ENCODE results near the gene TADA1. TPM values are rescaled to one million over a fixed set of nuclear protein-coding genes. Genes with fewer than 3 reads are reported as not detected.
A peak's percentile ranks its signal among the peaks of the same experiment; 100 is the strongest.

Gene TADA1
- total and polyA plus RNA-seq, 2 experiments from 2014 or later = 21.8 to 22.0 TPM

- no peak overlapping the region for H3K4me3 Mint-ChIP-seq
- Histone ChIP-seq H3K36me3 (ENCODE audit: insufficient read depth) (peaks cover 17% of the 10 kb centered on the region; the same call in 1 of the 2 replicates), H4K20me1 (replicated peaks; ENCODE audit: insufficient read depth) (peaks cover 17% of the 10 kb centered on the region), H3K9me2 (ENCODE audit: insufficient read depth) (no peaks in the 10 kb centered on the region), H3K4me2 (no peak overlapping the region), H3K27ac (ENCODE audit: low read depth) (no peak overlapping the region), H2AFZ (no peak overlapping the region), H3K4me1 (ENCODE audit: insufficient read depth) (no peaks in the 10 kb centered on the region), H3K79me2 (replicated peaks; ENCODE audit: insufficient read depth) (peaks cover 46% of the 10 kb centered on the region), H3K27me3 (ENCODE audit: insufficient read depth) (no peaks in the 10 kb centered on the region), H3F3A (replicated peaks; ENCODE audit: low read depth) (no peaks in the 10 kb centered on the region), H3K4me3 (no peak overlapping the region)
- H3K9me3 Mint-ChIP-seq = no peaks in the 10 kb centered on the region
- DNase-seq (ENCODE audit: low spot score) (no peak), ATAC-seq (no peak)
- H3K36me3 Mint-ChIP-seq (ENCODE audit: low read depth) = peaks cover 72% of the 10 kb centered on the region
- H3K27ac Mint-ChIP-seq = no peak overlapping the region
- peaks cover 19% of the 10 kb centered on the region; the same call in 2 of the 3 replicates for H3K4me1 Mint-ChIP-seq
- TF ChIP-seq STAT1 (IDR thresholded peaks at IDR 0.05; ENCODE audit: unreplicated experiment) = no peak
- TF ChIP-seq ZNF114 (CRISPR knock-in tag; IDR thresholded peaks at IDR 0.05) = no peak
- TF ChIP-seq CREB1 (CRISPR knock-in tag; IDR thresholded peaks at IDR 0.05; ENCODE audit: low read depth) = no peak
- no peak for TF ChIP-seq EZH2phosphoT487 (IDR thresholded peaks at IDR 0.05; ENCODE audit: unreplicated experiment)
- H3K27me3 Mint-ChIP-seq (ENCODE audit: insufficient read depth, low read depth, poor library complexity) = no peaks in the 10 kb centered on the region
These were observed 10.1 kb downstream of the TADA1 start for GRCh38 chr1:166865926-166866325.

- no peak overlapping the region for H3K4me3 Mint-ChIP-seq
- H3K9me3 Mint-ChIP-seq = no peaks in the 10 kb centered on the region
- H3K79me2 ChIP-seq (replicated peaks; ENCODE audit: insufficient read depth) = peaks cover 11% of the 10 kb centered on the region; the same call in 1 of the 2 replicates
- DNase-seq (ENCODE audit: low spot score) = peak; percentile 40
- H3K4me1 Mint-ChIP-seq = peaks cover 32% of the 10 kb centered on the region
- H3K4me3 ChIP-seq = no peak overlapping the region
- peak overlapping the region; percentile 57; the same call in 1 of the 2 replicates for H3K27ac Mint-ChIP-seq
- peaks cover 8% of the 10 kb centered on the region for H3K4me1 ChIP-seq (ENCODE audit: insufficient read depth)
- H4K20me1 ChIP-seq (replicated peaks; ENCODE audit: insufficient read depth) = peaks cover 18% of the 10 kb centered on the region
- TF ChIP-seq ZNF462 (CRISPR knock-in tag; IDR thresholded peaks at IDR 0.05) (peak; percentile 92), JUNB (IDR thresholded peaks at IDR 0.05; ENCODE audit: unreplicated experiment) (no peak), ETS1 (IDR thresholded peaks at IDR 0.05) (no peak)
- H3K36me3 ChIP-seq (ENCODE audit: insufficient read depth) = peaks cover 27% of the 10 kb centered on the region
- no peak overlapping the region for H3K4me2 ChIP-seq
- no peak overlapping the region for H3K27ac ChIP-seq (ENCODE audit: low read depth)
- no peak overlapping the region for H2AFZ ChIP-seq
- no peaks in the 10 kb centered on the region for H3K9me2 ChIP-seq (ENCODE audit: insufficient read depth)
- H3K27me3 ChIP-seq (ENCODE audit: insufficient read depth) = no peaks in the 10 kb centered on the region
- peaks cover 66% of the 10 kb centered on the region for H3K36me3 Mint-ChIP-seq (ENCODE audit: low read depth)
- peaks cover 5% of the 10 kb centered on the region for H3K27me3 Mint-ChIP-seq (ENCODE audit: insufficient read depth, low read depth, poor library complexity)
- peak; percentile 76 for ATAC-seq
- H3F3A ChIP-seq (replicated peaks; ENCODE audit: low read depth) = no peaks in the 10 kb centered on the region
These were observed 16.5 kb downstream of the TADA1 start for GRCh38 chr1:166859597-166859996.
